SK-N-SH treated with all-trans-retinoic acid at 6 μM for 48 hours (cell line): ENCODE measurements around the gene CCDC38.

Source experiments
- ARNTL ChIP-seq: fragments of 450-650 bp; formaldehyde crosslinking; IDR thresholded peaks from 2 replicates; pipeline ENCODE4 v1.5.0; 2020; ENCODE audit warnings: low read depth, mild to moderate bottlenecking, moderate library complexity, borderline replicate concordance
- ISL1 ChIP-seq: fragments of 250-450 bp; sonication (Bioruptor Pico); IDR thresholded peaks from 2 replicates; pipeline ENCODE4 v2.1.2; 2022; ENCODE audit warnings: mild to moderate bottlenecking, moderate library complexity
- OSR1 ChIP-seq: fragments of 250-450 bp; sonication (Bioruptor Pico); IDR thresholded peaks from 2 replicates; pipeline ENCODE4 v1.8.0; 2022; ENCODE audit warnings: moderate library complexity, mild to moderate bottlenecking, inconsistent platforms
- PATZ1 ChIP-seq: fragments of 250-450 bp; sonication (Bioruptor Pico); IDR thresholded peaks from 2 replicates; pipeline ENCODE4 v1.8.0; 2020; ENCODE audit warnings: mild to moderate bottlenecking, moderate library complexity, borderline replicate concordance
- POU6F1 ChIP-seq: fragments of 250-450 bp; sonication (Bioruptor Pico); IDR thresholded peaks from 2 replicates; pipeline ENCODE4 v1.8.0; 2021; ENCODE audit warnings: low read depth, mild to moderate bottlenecking, moderate library complexity, borderline replicate concordance
- PPARA ChIP-seq: fragments of 250-450 bp; sonication (Bioruptor Pico); IDR thresholded peaks from 2 replicates; pipeline ENCODE4 v1.5.0; 2020; ENCODE audit warnings: mild to moderate bottlenecking, borderline replicate concordance
- ZC3H10 ChIP-seq: fragments of 250-450 bp; sonication (Bioruptor Pico); IDR thresholded peaks from 2 replicates; pipeline ENCODE4 v1.5.1; 2021; ENCODE audit warnings: mild to moderate bottlenecking, moderate library complexity
- ZFP3 ChIP-seq: fragments of 250-450 bp; sonication (Bioruptor Pico); IDR thresholded peaks from 2 replicates; pipeline ENCODE4 v1.5.0; 2020; ENCODE audit warnings: mild to moderate bottlenecking, moderate library complexity
- ZFP30 ChIP-seq: fragments of 450-650 bp; formaldehyde crosslinking; IDR thresholded peaks from 2 replicates; pipeline ENCODE4 v1.5.0; 2022; ENCODE audit warnings: mild to moderate bottlenecking, moderate library complexity
- ZNF70 ChIP-seq: fragments of 450-650 bp; formaldehyde crosslinking; IDR thresholded peaks from 2 replicates; pipeline ENCODE4 v1.5.0; 2020; ENCODE audit warnings: mild to moderate bottlenecking, moderate library complexity
- ZNF8 ChIP-seq: fragments of 450-650 bp; formaldehyde crosslinking; IDR thresholded peaks from 2 replicates; pipeline ENCODE4 v1.5.0; 2020; ENCODE audit warnings: mild to moderate bottlenecking, moderate library complexity
- TF ChIP-seq, protein P1 (sequence below): fragments of 250-450 bp; sonication (Bioruptor Pico); IDR thresholded peaks from 2 replicates; pipeline ENCODE4 v1.5.1; 2020; ENCODE audit warnings: low read depth, mild to moderate bottlenecking, moderate library complexity

DNA sequence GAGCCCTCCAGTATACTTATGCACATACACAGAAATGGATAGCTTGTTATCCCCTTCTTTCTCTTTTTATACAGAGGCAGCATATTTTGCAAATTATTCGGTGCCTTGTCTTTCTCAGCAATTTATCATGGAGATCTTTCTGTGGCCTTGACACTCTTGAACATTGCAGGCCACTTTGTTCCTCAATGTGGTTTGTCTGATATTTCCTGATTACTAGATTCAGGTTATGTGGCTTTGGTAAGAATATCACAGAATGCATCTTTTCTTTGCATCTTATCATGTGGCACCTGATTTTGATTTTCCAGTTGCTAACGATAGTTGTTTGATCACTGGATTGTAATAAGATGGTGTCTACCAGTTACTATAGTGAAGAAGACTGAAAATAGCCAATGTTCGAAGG lies 90.8 kb downstream of the CCDC38 start:
- TF ChIP-seq PPARA (CRISPR knock-in tag) (no peak), ZC3H10 (CRISPR knock-in tag) (no peak), ZFP30 (CRISPR knock-in tag) (no peak), ZFP3 (CRISPR knock-in tag) (no peak), POU6F1 (CRISPR knock-in tag) (no peak), ZNF8 (CRISPR knock-in tag) (no peak), ISL1 (no peak), OSR1 (CRISPR knock-in tag) (no peak), ZNF70 (no peak), PATZ1 (CRISPR knock-in tag) (no peak), ARNTL (no peak)
- TF ChIP-seq, protein P1, sequence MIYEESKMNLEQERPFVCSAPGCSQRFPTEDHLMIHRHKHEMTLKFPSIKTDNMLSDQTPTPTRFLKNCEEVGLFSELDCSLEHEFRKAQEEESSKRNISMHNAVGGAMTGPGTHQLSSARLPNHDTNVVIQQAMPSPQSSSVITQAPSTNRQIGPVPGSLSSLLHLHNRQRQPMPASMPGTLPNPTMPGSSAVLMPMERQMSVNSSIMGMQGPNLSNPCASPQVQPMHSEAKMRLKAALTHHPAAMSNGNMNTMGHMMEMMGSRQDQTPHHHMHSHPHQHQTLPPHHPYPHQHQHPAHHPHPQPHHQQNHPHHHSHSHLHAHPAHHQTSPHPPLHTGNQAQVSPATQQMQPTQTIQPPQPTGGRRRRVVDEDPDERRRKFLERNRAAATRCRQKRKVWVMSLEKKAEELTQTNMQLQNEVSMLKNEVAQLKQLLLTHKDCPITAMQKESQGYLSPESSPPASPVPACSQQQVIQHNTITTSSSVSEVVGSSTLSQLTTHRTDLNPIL = no peak
